DMS53 (cell line): Measurements from ENCODE around the gene CCDC57.
A peak's percentile ranks its signal among the peaks of the same experiment; 100 is the strongest.
"Not testable (repeated sequence)": the region's sequence is repeated elsewhere in the genome, so short reads cannot be mapped to it uniquely, and the experiment has no call there.

Source experiments
- DNase-seq: peaks from one replicate; lab custom pipeline; 2025; lab: John Stamatoyannopoulos, UW

CCDC57 gene

GRCh38 chr17:82212331-82213250 lies at the start of gene CCDC57:
Gene CCDC57 (minus strand): TSS chr17:82212842. CDS start chr17:82201944, 10,898 bp downstream.
- DNase-seq, result peak; percentile 96

GRCh38 chr17:82262344-82262743 lies 49.7 kb upstream of the CCDC57 start:
- DNase-seq, result no peak

- not testable (repeated sequence) for DNase-seq
Observed at GRCh38 chr17:82259972-82260961, 47.6 kb upstream of the CCDC57 start.

GRCh38 chr17:82258555-82258954 lies 45.9 kb upstream of the CCDC57 start:
- DNase-seq, result no peak

- no peak for DNase-seq
Observed at GRCh38 chr17:82257473-82257872, 44.8 kb upstream of the CCDC57 start.

- no peak for DNase-seq
Observed at GRCh38 chr17:82256242-82256885, 43.7 kb upstream of the CCDC57 start.

GRCh38 chr17:82255402-82255972 lies 42.8 kb upstream of the CCDC57 start:
- DNase-seq, result no peak

GRCh38 chr17:82254746-82255145 lies 42.1 kb upstream of the CCDC57 start:
- not testable (repeated sequence) for DNase-seq

GRCh38 chr17:82254096-82254495 lies 41.5 kb upstream of the CCDC57 start:
- DNase-seq, result not testable (repeated sequence)

- no peak for DNase-seq
Observed at GRCh38 chr17:82253179-82253544, 40.5 kb upstream of the CCDC57 start.

- no peak for DNase-seq
Observed at GRCh38 chr17:82252511-82253178, 40.0 kb upstream of the CCDC57 start.

- no peak for DNase-seq
Observed at GRCh38 chr17:82250868-82251500, 38.3 kb upstream of the CCDC57 start.

GRCh38 chr17:82249896-82250581 lies 37.4 kb upstream of the CCDC57 start:
- DNase-seq, result no peak

- DNase-seq, result no peak
Observed at GRCh38 chr17:82248815-82249674, 36.4 kb upstream of the CCDC57 start.

GRCh38 chr17:82247856-82248671 lies 35.4 kb upstream of the CCDC57 start:
- no peak for DNase-seq

- peak; percentile 65 for DNase-seq
Observed at GRCh38 chr17:82247182-82247823, 34.7 kb upstream of the CCDC57 start.

GRCh38 chr17:82246365-82247181 lies 33.9 kb upstream of the CCDC57 start:
- DNase-seq, result peak; percentile 80
